Measurements from ENCODE around the gene FGF7.
"Not testable (repeated sequence)": the region's sequence is repeated elsewhere in the genome, so short reads cannot be mapped to it uniquely, and the experiment has no call there.

FGF7 gene

DNA sequence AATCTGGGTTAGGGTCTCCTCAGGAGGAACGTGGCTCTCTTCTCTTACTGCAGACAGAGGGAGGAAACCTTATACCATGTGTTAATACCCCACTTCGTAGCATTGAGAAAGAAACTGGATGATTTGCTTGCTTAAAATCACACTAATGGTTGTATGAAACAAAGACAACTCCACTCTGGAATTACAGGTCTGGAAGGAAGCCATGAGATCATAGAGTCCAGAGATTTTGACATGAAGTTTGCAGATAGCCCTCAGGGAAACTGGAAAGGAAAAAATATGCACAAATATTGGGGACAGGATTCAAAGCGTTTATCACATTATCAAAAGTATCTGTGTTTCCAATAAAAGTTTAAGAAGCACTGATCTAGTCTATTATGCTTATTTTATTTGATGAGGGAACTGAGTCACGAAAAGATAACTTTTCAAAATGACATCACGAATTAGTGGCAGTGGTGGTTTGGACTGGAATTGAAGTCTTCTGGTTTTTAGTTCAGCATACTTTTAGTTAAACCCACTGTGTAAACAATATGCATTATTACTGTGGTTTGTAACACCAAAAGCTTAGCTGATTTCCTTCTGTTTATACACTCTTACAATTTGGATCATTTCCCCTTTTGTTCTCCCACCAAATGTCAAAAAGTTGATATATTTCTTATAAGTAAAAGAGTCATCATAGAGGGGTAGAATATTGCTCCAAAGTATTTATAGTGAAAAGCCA is 16.8 kb downstream of the FGF7 start:
- no peak for DNase-seq (ENCODE audit: low spot score)

DNA sequence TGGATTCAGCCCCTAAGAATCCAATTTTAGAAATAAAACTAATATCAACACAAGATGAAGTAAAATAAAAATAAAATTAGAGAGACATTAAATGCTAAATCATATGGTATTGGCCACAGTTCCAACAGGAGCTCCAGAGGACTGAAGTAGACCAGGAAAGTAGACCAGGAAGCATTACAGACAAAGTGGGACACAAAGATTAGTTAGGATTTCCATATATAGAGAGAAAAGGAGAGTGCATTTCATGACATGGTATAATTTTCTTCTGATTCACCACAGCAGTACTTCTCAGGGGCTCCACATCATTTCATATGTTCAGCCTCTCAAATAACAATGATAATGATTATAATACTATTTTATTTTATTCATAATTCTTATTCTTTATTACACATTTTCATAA is 18.3 kb downstream of the FGF7 start:
- DNase-seq (ENCODE audit: low spot score) = no peak

- no peak for DNase-seq (ENCODE audit: low spot score)
Measured at GRCh38 chr15:49441816-49442215, 18.8 kb downstream of the FGF7 start.

DNA sequence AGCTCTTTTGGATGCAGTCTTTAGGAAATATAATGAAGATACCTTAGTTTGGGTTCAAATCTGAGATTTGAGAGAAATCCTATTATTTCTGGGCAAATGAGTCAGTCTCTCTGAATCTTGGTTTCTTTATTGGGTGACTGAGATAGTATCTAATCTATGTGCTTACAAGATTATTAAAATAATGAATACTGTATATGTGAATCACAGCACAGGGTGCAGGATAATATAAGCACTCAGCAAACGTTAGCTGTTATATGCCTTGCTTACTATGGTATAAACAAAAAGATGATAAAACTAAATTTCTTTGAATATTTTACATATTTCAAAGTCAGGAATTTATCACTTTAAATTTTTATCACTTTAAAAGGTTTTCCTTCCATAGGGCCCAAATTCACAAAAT is 29.6 kb downstream of the FGF7 start:
- DNase-seq (ENCODE audit: low spot score) = no peak

GRCh38 chr15:49456166-49456565 is 33.1 kb downstream of the FGF7 start:
- no peak for DNase-seq (ENCODE audit: low spot score)

- DNase-seq (ENCODE audit: low spot score) = no peak
Measured at GRCh38 chr15:49458145-49458544, 35.1 kb downstream of the FGF7 start.

- peak; percentile 13 for DNase-seq (ENCODE audit: low spot score)
Measured at GRCh38 chr15:49460411-49460941, 37.4 kb downstream of the FGF7 start.

DNA sequence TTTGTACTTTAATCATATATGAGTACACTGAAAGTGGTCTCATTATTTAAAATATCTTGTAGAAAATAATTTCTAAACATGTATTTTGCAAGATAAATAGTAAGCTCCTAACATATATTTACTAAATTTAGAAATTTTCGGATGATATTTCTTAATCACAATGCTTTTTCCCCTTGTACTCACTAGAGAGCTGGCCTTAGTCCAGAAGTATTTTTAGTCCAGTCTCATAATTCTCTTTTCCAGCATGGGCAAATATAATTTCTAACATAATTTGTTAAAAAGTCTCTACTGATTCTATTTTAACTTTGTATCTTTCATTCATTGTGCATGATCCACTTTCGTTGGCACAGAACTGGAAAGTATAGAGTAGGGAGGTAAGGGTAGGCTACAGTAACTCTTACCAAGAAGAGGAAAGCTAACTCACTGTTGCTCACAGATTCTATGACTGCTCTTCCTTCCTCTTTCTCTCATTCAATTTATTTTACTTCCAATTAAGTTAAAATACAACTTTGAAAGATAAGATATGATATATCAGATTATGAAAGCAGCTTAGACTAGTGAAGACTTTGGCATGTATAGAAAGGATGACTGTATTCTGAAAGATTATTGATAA is 39.3 kb downstream of the FGF7 start:
- DNase-seq (ENCODE audit: low spot score) = peak; percentile 10

DNA sequence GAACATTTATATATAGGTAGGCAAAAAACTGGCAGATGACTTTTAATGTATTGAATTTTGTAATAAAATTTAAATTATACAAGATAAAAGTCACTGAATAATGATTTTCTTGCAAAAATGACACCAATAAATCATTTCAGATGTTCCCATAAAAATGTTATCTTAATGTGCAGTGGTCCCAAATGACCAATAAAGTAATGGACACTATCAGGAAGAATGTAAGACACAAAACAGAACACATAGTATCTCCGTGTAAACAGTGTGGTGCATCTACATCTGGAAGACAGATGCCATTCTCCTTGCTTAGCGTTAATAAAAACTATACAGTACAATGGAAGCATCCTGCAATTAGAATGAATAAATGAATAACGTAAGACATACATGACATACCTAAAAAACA is 41.5 kb downstream of the FGF7 start:
- DNase-seq (ENCODE audit: low spot score) = no peak

DNA sequence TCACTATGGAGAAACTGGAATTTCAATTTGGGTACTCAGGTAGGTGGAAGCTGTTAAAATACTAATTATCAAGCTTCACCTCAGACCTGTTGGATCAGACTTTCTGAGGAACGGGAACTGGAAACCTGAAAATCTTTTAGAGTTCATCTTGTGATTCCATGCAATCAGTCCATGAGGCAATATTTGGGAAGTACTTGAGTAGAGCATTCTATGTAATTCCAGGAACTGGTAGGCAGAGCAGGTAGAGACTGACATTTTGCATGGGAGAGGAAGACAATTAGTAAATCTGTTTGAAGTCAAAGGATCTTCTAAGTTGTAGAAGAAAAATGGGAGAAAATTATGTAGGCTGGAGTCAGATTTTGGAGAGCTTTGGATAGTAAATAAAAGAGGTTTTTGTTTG is 43.1 kb downstream of the FGF7 start:
- DNase-seq (ENCODE audit: low spot score) = no peak

- peak; percentile 14 for DNase-seq (ENCODE audit: low spot score)
Measured at GRCh38 chr15:49467746-49468480, 44.9 kb downstream of the FGF7 start.

- peak; percentile 40 for DNase-seq (ENCODE audit: low spot score)
Measured at GRCh38 chr15:49468481-49468839, 45.4 kb downstream of the FGF7 start.

- DNase-seq (ENCODE audit: low spot score) = not testable (repeated sequence)
Measured at GRCh38 chr15:49471248-49471647, 48.2 kb downstream of the FGF7 start.

DNA sequence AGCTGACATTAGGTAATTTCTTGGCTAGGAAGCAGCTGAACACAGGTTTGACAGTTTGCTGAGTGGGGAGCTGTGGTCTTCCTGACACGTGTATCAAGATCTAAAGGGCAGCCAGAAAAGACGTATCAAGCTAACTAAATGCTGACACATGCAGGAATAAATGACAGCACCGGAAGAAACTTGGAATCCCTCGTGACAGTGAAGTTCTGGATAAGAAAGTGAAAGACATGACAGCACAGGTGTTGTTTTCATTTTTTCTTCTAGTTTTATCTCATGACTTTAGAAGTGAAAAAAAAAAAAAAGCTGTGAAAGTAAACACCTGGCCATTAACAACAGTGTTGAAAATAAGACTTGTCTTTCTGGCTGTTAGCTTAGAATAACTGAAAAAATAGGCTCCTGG is 48.7 kb downstream of the FGF7 start:
- no peak for DNase-seq (ENCODE audit: low spot score)

DNA sequence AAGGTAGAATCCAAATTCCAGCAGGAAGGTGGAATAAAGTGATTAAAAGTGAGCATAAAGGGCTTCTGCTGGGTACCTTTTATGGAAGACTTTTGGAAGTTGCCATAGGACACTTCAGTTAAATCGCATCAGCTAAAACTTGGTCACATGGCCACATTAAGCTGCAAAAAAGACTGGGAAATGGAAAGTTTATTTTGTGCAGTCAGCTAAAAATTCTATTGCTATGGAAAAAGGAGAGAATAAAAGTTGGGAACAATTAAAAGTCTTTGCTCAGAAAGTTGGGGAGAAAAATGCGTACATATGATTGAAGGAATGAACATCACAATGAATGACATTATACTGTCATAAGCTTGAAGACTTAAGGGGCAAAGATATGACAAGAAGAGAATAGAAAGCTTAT is 49.3 kb downstream of the FGF7 start:
- DNase-seq (ENCODE audit: low spot score) = no peak

GRCh38 chr15:49473031-49473430 is 50.0 kb downstream of the FGF7 start:
- no peak for DNase-seq (ENCODE audit: low spot score)

GRCh38 chr15:49478021-49478420 is 55.0 kb downstream of the FGF7 start:
- DNase-seq (ENCODE audit: low spot score) = not testable (repeated sequence)

DNA sequence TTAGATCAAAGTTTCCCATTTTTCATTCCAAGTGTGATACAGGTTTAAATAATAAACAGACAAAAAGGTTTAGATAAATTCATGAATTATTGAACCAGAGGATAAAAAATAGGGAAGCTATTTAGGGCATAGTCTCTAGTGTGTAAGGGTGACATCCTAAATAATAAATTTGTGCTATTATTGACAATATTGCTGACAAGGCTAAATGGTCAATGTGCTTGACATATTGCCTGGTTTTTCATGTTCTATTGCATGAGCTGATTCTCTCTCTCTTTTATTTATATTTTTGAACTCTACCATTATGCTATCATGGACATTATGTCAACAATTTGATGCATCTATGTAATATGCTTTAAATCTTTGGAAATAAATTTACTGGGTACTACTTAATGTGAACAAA is 55.9 kb downstream of the FGF7 start:
- not testable (repeated sequence) for DNase-seq (ENCODE audit: low spot score)

DNA sequence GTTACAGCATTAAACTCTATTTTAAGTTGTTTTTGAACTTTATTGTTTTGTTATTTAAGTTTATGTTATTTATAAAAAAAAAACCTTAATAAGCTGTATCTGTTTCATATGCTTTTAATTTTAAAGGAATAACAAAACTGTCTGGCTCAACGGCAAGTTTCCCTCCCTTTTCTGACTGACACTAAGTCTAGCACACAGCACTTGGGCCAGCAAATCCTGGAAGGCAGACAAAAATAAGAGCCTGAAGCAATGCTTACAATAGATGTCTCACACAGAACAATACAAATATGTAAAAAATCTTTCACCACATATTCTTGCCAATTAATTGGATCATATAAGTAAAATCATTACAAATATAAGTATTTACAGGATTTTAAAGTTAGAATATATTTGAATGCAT is 62.4 kb downstream of the FGF7 start:
- DNase-seq (ENCODE audit: low spot score) = not testable (repeated sequence)

DNA sequence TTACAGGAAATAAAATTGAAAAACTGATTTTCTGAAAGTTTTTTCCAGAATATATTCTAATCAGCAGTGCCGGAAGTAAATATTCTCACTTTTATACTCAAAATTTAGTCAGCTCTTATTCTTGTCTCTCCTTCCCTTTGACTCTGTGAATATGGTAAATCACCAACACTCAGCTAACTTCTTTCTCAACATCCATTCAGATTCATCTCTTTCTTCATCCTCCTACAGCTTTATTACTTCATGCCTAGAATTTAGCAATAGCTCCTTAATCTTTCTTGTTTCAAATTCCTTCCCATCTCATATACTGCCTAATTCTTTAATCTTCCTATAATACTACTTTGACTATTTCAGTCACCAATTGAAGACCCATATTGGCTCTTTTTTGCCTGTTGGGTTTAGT is 67.9 kb downstream of the FGF7 start:
- DNase-seq (ENCODE audit: low spot score) = peak; percentile 11

- no peak for DNase-seq (ENCODE audit: low spot score)
Measured at GRCh38 chr15:49492151-49492550, 69.1 kb downstream of the FGF7 start.

DNA sequence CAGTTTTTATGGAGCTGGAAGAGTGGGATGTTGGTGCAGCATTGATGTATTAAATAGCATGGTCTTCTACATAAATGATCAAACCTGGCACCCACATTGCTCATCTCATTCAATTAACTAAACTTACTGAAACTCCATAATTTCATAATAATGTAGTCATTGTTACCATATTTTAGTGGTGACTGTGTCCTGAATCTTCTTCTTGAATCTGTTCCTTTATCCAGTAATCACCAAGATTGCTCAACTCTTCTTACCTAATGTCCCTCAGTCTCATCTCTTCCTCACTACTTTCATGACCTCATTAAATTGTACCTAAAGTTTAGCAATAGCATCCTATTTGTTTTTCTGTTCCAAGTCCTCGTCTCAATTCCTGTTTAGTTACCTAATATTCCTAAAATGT is 69.8 kb downstream of the FGF7 start:
- DNase-seq (ENCODE audit: low spot score) = peak; percentile 42

DNA sequence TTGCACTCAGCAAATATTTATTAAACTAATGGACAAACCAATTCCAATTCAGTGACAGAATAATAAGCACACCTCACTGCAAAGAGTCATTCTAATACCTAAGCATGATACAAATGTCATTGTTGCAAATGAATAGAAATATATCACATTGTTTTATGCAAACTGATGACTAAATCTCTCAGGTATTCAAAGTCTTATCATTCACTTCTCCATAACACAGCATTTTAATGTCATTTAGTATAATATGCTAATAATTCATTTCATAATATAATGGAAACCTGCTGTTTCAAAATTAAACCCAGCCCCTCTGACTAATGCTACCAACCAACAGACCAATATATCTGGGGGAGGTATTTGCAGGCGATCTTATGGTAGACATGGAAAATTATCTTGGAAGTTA is 71.8 kb downstream of the FGF7 start:
- DNase-seq (ENCODE audit: low spot score) = peak; percentile 26

Data from GM03348 (cell line).